Panc1 (cell line): ENCODE data around the gene UNC93A. TPM values are rescaled to one million over a fixed set of nuclear protein-coding genes. Genes with fewer than 3 reads are reported as not detected.

Experiments
- ATAC-seq: fragments of 200-7000 bp; cut with Tn5 transposase; 2 replicates; pipeline ENCODE4 v1.9.1; 2020; ENCODE audit warnings: mild to moderate bottlenecking, moderate library complexity
- BruUV-seq: library from RNA; stranded (reverse); fragments of 400-500 nt; replicated peaks from 2 replicates; lab custom pipeline; 2021; lab: Mats Ljungman, UMichigan
- CTCF ChIA-PET: fragments of 300-600 bp; sonication (Branson Sonifier 250); formaldehyde crosslinking; loops from one replicate; lab custom pipeline; 2022; ENCODE audit warnings: antibody characterized with exemption; lab: Charles Lee
- POLR2A ChIA-PET: fragments of 300-600 bp; sonication (Branson Sonifier 250); formaldehyde crosslinking; loops from one replicate; lab custom pipeline; 2022; ENCODE audit warnings: antibody characterized with exemption; lab: Charles Lee
- DNase-seq: peaks from one replicate; pipeline ENCODE4 v3.0.0-alpha.2; 2010; ENCODE audit warnings: low read depth, low spot score
- H3K27ac ChIP-seq: 2 replicates; pipeline ENCODE4 v1.5.1; 2011; ENCODE audit warnings: mild to moderate bottlenecking, low read length, inconsistent platforms
- H3K27me3 ChIP-seq: fragments of 200-500 bp; sonication (Bioruptor generic); 2 replicates; pipeline ENCODE4 v1.6.0; 2014; ENCODE audit warnings: low read length, inconsistent platforms; ENCODE audit not compliant: control insufficient read depth, insufficient read depth
- H3K36me3 ChIP-seq: fragments of 200-500 bp; sonication (Bioruptor generic); 2 replicates; pipeline ENCODE4 v1.5.1; 2014; ENCODE audit warnings: inconsistent platforms, mild to moderate bottlenecking, low read length, moderate library complexity; ENCODE audit not compliant: control insufficient read depth, insufficient read depth
- H3K4me1 ChIP-seq: 2 replicates; pipeline ENCODE4 v1.5.1; 2011; ENCODE audit warnings: inconsistent platforms, mild to moderate bottlenecking, low read length, moderate library complexity; ENCODE audit not compliant: control insufficient read depth, insufficient read depth
- H3K4me3 ChIP-seq, 2 experiments: 2 replicates each; pipeline ENCODE4 v1.5.1; 2011 to 2012; ENCODE audit warnings: low read depth in 2 of 2, low read length in 2 of 2, mild to moderate bottlenecking in 2 of 2, inconsistent platforms in 1 of 2, moderate library complexity in 1 of 2
- H3K9me3 ChIP-seq: fragments of 200-500 bp; sonication (Bioruptor generic); 2 replicates; pipeline ENCODE4 v1.5.1; 2014; ENCODE audit warnings: low read depth, mild to moderate bottlenecking, inconsistent platforms, low read length, moderate library complexity; ENCODE audit not compliant: control insufficient read depth, insufficient read depth
- POLR2AphosphoS5 ChIP-seq: IDR thresholded peaks from 2 replicates; pipeline ENCODE4 v1.6.1; 2012; ENCODE audit warnings: mild to moderate bottlenecking, low read depth, low read length, moderate library complexity
- SIN3A ChIP-seq: IDR thresholded peaks from 2 replicates; pipeline ENCODE4 v1.6.1; 2012; ENCODE audit warnings: low read depth, mild to moderate bottlenecking, low read length, moderate library complexity, borderline replicate concordance; ENCODE audit not compliant: insufficient read depth
- TCF7L2 ChIP-seq: IDR thresholded peaks from 2 replicates; pipeline ENCODE4 v1.6.1; 2011; ENCODE audit warnings: mild to moderate bottlenecking, low read depth, low read length, inconsistent platforms
- in situ Hi-C: cut with HindIII; loops from 2 replicates; pipeline ENCODE4 v1.10.0; 2016; ENCODE audit warnings: low sequenced_read_pairs, low pct_unique_long_range_greater_than_20kb
- intact Hi-C: fragments of 100-400 bp; cut with micrococcal nuclease; formaldehyde crosslinking; loops from one replicate; pipeline ENCODE4 v1.10.0; 2022; ENCODE audit not compliant: unreplicated experiment
- total RNA-seq: library from RNA; stranded (reverse); gene quantifications from one replicate; pipeline ENCODE4 v1.2.1, GENCODE V29; 2021; ENCODE audit not compliant: unreplicated experiment
- TF ChIP-seq, protein P1 (sequence below): fragments of 450-650 bp; IDR thresholded peaks from 2 replicates; pipeline ENCODE4 v1.5.1; 2017; ENCODE audit warnings: mild to moderate bottlenecking
- TF ChIP-seq, protein P2 (sequence below), 2 experiments: IDR thresholded peaks; 2 replicates each; pipeline ENCODE4 v1.6.1; 2011 to 2012; ENCODE audit warnings: low read depth in 2 of 2, control low read depth in 1 of 2, low read length in 1 of 2, mild to moderate bottlenecking in 1 of 2, moderate library complexity in 1 of 2; ENCODE audit not compliant: insufficient read depth in 1 of 2

The UNC93A gene
- total RNA-seq, 1 experiment from 2014 or later, result not detected

DNA sequence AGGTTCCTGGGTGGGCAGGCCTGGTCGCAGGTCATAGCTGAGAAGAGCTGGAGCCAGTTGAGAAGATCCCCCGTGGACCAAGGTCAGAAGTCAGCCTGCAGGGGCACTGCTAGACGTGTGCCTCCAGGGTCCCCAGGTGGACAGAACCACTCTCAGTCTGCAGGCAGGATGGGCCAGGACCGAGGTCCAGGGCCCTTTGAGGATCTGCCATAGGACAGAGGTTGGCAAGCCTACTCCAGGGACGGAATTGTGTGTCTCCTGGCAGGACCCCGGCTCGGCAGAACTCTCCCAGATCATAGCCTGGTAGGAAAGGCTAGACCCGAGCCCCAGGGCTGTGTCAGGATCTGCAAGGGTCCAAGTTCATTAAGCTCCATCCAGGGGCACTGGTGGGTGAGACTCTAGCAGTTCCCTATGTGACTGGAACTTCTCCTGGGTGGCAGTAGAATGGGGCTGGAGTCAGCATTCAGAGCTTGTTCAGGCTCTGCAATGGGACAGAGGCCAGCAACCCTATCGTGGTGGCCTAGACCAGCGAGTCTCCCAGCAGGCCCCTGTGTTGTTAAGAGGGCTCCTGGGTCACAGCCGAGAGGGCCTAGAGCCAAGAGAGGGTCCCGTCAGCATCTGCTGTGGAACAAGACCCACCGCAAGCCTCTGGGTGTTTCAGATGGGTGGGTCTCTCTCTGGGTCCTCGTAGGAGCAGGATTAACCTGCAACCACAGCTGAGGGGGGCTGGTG is 51.9 kb downstream of the UNC93A start:
- BruUV-seq, result no TSS peak
- CTCF ChIA-PET, result no interaction called here
- H3K4me3 ChIP-seq, result no peak overlapping the region

DNA sequence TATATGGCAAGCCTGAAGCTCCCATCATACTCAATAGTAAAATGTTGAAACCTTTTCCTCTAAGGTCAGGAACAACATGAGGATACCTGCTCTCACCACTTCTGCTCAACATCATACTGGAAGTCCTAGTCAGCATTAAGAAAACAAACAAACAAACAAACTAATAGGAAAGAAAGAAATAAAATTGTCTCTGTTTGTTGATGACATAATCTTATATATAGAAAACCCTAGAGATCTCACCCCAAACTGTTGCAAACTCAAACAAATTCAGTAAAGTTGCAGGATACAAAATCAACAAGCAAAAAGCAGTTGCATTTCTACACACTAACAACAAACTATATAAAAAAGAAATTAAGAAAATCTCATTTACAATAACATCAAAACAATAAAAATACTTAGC is 54.2 kb downstream of the UNC93A start:
- no peak for ATAC-seq
- no peak for TF ChIP-seq TCF7L2
- no peak for DNase-seq
- intact Hi-C loops, result no loop called here
- no peaks in the 10 kb centered on the region for H3K9me3 ChIP-seq
- ChIA-PET POLR2A (no interaction called here), CTCF (no interaction called here)
- no peaks in the 10 kb centered on the region for H3K36me3 ChIP-seq
- H3K27ac ChIP-seq, result no peak overlapping the region
- H3K4me1 ChIP-seq, result no peaks in the 10 kb centered on the region
- H3K4me3 ChIP-seq, result no peak overlapping the region
- in situ Hi-C loops, result no loop called here
- H3K27me3 ChIP-seq, result no peaks in the 10 kb centered on the region
- no TSS peak for BruUV-seq

More for the DNA sequence above, 51.9 kb downstream of the UNC93A start:
- POLR2A ChIA-PET, result no interaction called here
- Histone ChIP-seq H3K27ac (no peak overlapping the region), H3K9me3 (no peaks in the 10 kb centered on the region), H3K27me3 (no peaks in the 10 kb centered on the region), H3K4me1 (no peaks in the 10 kb centered on the region), H3K36me3 (no peaks in the 10 kb centered on the region)
- in situ Hi-C loops, result no loop called here
- ATAC-seq (no peak), DNase-seq (no peak)
- intact Hi-C loops, result no loop called here
- TF ChIP-seq, protein P1, sequence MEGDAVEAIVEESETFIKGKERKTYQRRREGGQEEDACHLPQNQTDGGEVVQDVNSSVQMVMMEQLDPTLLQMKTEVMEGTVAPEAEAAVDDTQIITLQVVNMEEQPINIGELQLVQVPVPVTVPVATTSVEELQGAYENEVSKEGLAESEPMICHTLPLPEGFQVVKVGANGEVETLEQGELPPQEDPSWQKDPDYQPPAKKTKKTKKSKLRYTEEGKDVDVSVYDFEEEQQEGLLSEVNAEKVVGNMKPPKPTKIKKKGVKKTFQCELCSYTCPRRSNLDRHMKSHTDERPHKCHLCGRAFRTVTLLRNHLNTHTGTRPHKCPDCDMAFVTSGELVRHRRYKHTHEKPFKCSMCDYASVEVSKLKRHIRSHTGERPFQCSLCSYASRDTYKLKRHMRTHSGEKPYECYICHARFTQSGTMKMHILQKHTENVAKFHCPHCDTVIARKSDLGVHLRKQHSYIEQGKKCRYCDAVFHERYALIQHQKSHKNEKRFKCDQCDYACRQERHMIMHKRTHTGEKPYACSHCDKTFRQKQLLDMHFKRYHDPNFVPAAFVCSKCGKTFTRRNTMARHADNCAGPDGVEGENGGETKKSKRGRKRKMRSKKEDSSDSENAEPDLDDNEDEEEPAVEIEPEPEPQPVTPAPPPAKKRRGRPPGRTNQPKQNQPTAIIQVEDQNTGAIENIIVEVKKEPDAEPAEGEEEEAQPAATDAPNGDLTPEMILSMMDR, result no peak

DNA sequence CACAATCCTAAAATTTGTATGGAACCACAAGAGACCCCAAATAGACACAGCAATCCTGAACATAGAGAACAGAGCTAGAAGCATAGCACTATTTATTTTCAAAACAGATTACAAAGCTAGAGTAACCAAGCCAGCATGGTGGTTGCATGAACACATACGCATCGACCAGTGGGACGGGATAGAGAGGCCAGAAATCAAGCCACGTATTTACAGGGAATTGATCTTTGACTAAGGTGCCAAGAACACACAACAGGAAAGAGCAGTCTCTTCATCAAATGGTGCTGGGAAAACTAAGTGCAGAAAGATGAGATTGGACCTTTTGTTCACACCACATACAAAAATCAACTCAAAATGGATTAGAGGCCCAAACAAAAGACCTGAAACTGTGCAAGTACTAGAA is 54.8 kb downstream of the UNC93A start:
- Histone ChIP-seq H3K36me3 (no peaks in the 10 kb centered on the region), H3K27ac (no peak overlapping the region), H3K4me1 (no peaks in the 10 kb centered on the region), H3K4me3 (no peak overlapping the region), H3K27me3 (no peaks in the 10 kb centered on the region), H3K9me3 (no peaks in the 10 kb centered on the region)
- TF ChIP-seq, protein P1, result no peak
- TF ChIP-seq POLR2AphosphoS5, result no peak
- TF ChIP-seq, protein P2, sequence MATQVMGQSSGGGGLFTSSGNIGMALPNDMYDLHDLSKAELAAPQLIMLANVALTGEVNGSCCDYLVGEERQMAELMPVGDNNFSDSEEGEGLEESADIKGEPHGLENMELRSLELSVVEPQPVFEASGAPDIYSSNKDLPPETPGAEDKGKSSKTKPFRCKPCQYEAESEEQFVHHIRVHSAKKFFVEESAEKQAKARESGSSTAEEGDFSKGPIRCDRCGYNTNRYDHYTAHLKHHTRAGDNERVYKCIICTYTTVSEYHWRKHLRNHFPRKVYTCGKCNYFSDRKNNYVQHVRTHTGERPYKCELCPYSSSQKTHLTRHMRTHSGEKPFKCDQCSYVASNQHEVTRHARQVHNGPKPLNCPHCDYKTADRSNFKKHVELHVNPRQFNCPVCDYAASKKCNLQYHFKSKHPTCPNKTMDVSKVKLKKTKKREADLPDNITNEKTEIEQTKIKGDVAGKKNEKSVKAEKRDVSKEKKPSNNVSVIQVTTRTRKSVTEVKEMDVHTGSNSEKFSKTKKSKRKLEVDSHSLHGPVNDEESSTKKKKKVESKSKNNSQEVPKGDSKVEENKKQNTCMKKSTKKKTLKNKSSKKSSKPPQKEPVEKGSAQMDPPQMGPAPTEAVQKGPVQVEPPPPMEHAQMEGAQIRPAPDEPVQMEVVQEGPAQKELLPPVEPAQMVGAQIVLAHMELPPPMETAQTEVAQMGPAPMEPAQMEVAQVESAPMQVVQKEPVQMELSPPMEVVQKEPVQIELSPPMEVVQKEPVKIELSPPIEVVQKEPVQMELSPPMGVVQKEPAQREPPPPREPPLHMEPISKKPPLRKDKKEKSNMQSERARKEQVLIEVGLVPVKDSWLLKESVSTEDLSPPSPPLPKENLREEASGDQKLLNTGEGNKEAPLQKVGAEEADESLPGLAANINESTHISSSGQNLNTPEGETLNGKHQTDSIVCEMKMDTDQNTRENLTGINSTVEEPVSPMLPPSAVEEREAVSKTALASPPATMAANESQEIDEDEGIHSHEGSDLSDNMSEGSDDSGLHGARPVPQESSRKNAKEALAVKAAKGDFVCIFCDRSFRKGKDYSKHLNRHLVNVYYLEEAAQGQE (IDR thresholded peaks at IDR 0.05; ENCODE audit: insufficient read depth in 1 of 2, low read depth in 2 of 2, low read length in 1 of 2), result no peak
- no peak for TF ChIP-seq TCF7L2
- no peak for TF ChIP-seq SIN3A
- DNase-seq (no peak), ATAC-seq (no peak)
- BruUV-seq, result no TSS peak
- ChIA-PET CTCF (no interaction called here), POLR2A (no interaction called here)
- in situ Hi-C loops (no loop called here), intact Hi-C loops (no loop called here)
